IMR-90 (cell line): ENCODE data around the gene KLHL40. TPM values are rescaled to one million over a fixed set of nuclear protein-coding genes. Genes with fewer than 3 reads are reported as not detected.

Source experiments
- ATAC-seq: fragments of 200-7000 bp; cut with Tn5 transposase; 2 replicates; pipeline ENCODE4 v1.9.1; 2020; ENCODE audit warnings: low read depth, mild to moderate bottlenecking, moderate library complexity
- BruUV-seq: library from RNA; stranded (reverse); fragments of 400-500 nt; replicated peaks from 2 replicates; lab custom pipeline; 2021; lab: Mats Ljungman, UMichigan
- CTCF ChIA-PET: fragments of 300-600 bp; formaldehyde crosslinking; extraction: SDS; loops from one replicate; lab custom pipeline; 2021; ENCODE audit warnings: antibody characterized with exemption; lab: Yijun Ruan, JAX
- POLR2A ChIA-PET: fragments of 300-600 bp; sonication (Branson Sonifier 250); formaldehyde crosslinking; loops from one replicate; lab custom pipeline; 2022; ENCODE audit warnings: antibody characterized with exemption; ENCODE audit not compliant: unreplicated experiment; lab: Charles Lee
- DNase-seq: peaks from one replicate; pipeline ENCODE4 v3.0.0; 2013
- H2AFZ ChIP-seq: replicated peaks from 2 replicates; pipeline ENCODE3; 2013; ENCODE audit warnings: low read length, mild to moderate bottlenecking; ENCODE audit not compliant: poor library complexity
- H2AK5ac ChIP-seq: 2 replicates; pipeline ENCODE4 v1.6.1; 2013; ENCODE audit warnings: low read depth, low read length, inconsistent platforms
- H2AK9ac ChIP-seq: replicated peaks from 2 replicates; pipeline ENCODE3; 2013; ENCODE audit warnings: mild to moderate bottlenecking, low read depth, low read length, moderate library complexity; ENCODE audit not compliant: poor library complexity
- H2BK120ac ChIP-seq: 2 replicates; pipeline ENCODE4 v1.6.1; 2013; ENCODE audit warnings: low read depth, low read length, inconsistent platforms
- H2BK15ac ChIP-seq: 3 replicates; pipeline ENCODE4 v1.6.1; 2013; ENCODE audit warnings: low read depth, low read length, inconsistent platforms
- H2BK20ac ChIP-seq: 2 replicates; pipeline ENCODE4 v1.6.1; 2013; ENCODE audit warnings: low read depth, mild to moderate bottlenecking, inconsistent platforms, low read length, moderate library complexity
- H2BK5ac ChIP-seq: 2 replicates; pipeline ENCODE4 v1.6.1; 2013; ENCODE audit warnings: mild to moderate bottlenecking, low read depth, low read length, inconsistent platforms; ENCODE audit not compliant: poor library complexity, severe bottlenecking
- H3K14ac ChIP-seq: replicated peaks from 2 replicates; pipeline ENCODE4 v1.6.1; 2013; ENCODE audit warnings: low read depth, low read length, inconsistent platforms
- H3K18ac ChIP-seq: 2 replicates; pipeline ENCODE4 v1.6.1; 2013; ENCODE audit warnings: low read depth, low read length, control low read depth
- H3K23ac ChIP-seq: 2 replicates; pipeline ENCODE4 v1.6.1; 2013; ENCODE audit warnings: low read depth, low read length, inconsistent platforms
- H3K27ac ChIP-seq: 2 replicates; pipeline ENCODE4 v1.5.1; 2013; ENCODE audit warnings: mild to moderate bottlenecking, control low read depth, low read length; ENCODE audit not compliant: insufficient read depth
- H3K27me3 ChIP-seq: 2 replicates; pipeline ENCODE4 v1.6.1; 2013; ENCODE audit warnings: low read length; ENCODE audit not compliant: control insufficient read depth, insufficient read depth
- H3K36me3 ChIP-seq: 2 replicates; pipeline ENCODE4 v1.6.1; 2013; ENCODE audit warnings: low read length, mixed read lengths; ENCODE audit not compliant: control insufficient read depth, insufficient read depth
- H3K4ac ChIP-seq: 2 replicates; pipeline ENCODE4 v1.6.1; 2013; ENCODE audit warnings: low read depth, low read length, inconsistent platforms
- H3K4me1 ChIP-seq: 2 replicates; pipeline ENCODE4 v1.6.1; 2013; ENCODE audit warnings: low read length, mixed read lengths; ENCODE audit not compliant: control insufficient read depth, insufficient read depth
- H3K4me2 ChIP-seq: 2 replicates; pipeline ENCODE4 v1.6.1; 2013; ENCODE audit warnings: low read depth, mild to moderate bottlenecking, control low read depth, low read length, moderate library complexity
- H3K4me3 ChIP-seq: 2 replicates; pipeline ENCODE4 v1.5.1; 2013; ENCODE audit warnings: low read depth, mild to moderate bottlenecking, control low read depth, low read length, moderate library complexity; ENCODE audit not compliant: insufficient read depth
- H3K56ac ChIP-seq: 2 replicates; pipeline ENCODE4 v1.6.1; 2013; ENCODE audit warnings: low read length, inconsistent platforms; ENCODE audit not compliant: insufficient read depth; ENCODE audit errors: extremely low read depth
- H3K79me1 ChIP-seq, 2 experiments: 2 replicates each; pipeline ENCODE4 v1.6.1; 2013; ENCODE audit warnings: low read length in 2 of 2, inconsistent platforms in 1 of 2, low read depth in 1 of 2
- H3K9ac ChIP-seq: 2 replicates; pipeline ENCODE4 v1.6.1; 2013; ENCODE audit warnings: low read depth, low read length, control low read depth
- H3K9me1 ChIP-seq: 2 replicates; pipeline ENCODE4 v1.6.1; 2013; ENCODE audit warnings: low read length, inconsistent platforms; ENCODE audit not compliant: insufficient read depth
- H3K9me3 ChIP-seq: 2 replicates; pipeline ENCODE4 v1.6.1; 2013; ENCODE audit warnings: low read length; ENCODE audit not compliant: control insufficient read depth, insufficient read depth
- H4K20me1 ChIP-seq: 2 replicates; pipeline ENCODE4 v1.6.1; 2013; ENCODE audit warnings: low read length, inconsistent platforms; ENCODE audit not compliant: insufficient read depth
- H4K5ac ChIP-seq: 2 replicates; pipeline ENCODE4 v1.6.1; 2013; ENCODE audit warnings: mild to moderate bottlenecking, low read depth, low read length, control low read depth
- H4K8ac ChIP-seq, 2 experiments: 2 replicates each; pipeline ENCODE4 v1.6.1; 2013; ENCODE audit warnings: low read depth in 2 of 2, low read length in 2 of 2, control low read depth in 1 of 2, inconsistent platforms in 1 of 2
- H4K91ac ChIP-seq: 2 replicates; pipeline ENCODE4 v1.6.1; 2013; ENCODE audit warnings: low read depth, low read length, inconsistent platforms; ENCODE audit not compliant: insufficient read depth
- ELK1 ChIP-seq: fragments of 150-350 bp; IDR thresholded peaks from 2 replicates; pipeline ENCODE4 v1.6.1; 2016; ENCODE audit warnings: low read depth, mild to moderate bottlenecking, low read length, moderate library complexity, borderline replicate concordance
- POLR2A ChIP-seq: IDR thresholded peaks from 2 replicates; pipeline ENCODE4 v1.6.1; 2012; ENCODE audit warnings: mild to moderate bottlenecking, low read depth, low read length
- USF2 ChIP-seq: fragments of 150-350 bp; IDR thresholded peaks from 2 replicates; pipeline ENCODE4 v1.6.1; 2017; ENCODE audit warnings: mild to moderate bottlenecking, antibody characterized with exemption, low read length, low read depth
- WGBS, 2 experiments: methylation state at CpG; one replicate each; pipeline versions ENCODE4 v1.1.5 to v1.1.7; 2013; ENCODE audit warnings: missing lambda C conversion rate in 2 of 2; ENCODE audit not compliant: insufficient read length in 1 of 2; ENCODE audit errors: extremely low coverage in 2 of 2; 5-methylcytosine and 5-hydroxymethylcytosine counted together
- dilution Hi-C: fragments of 300-500 bp; cut with HindIII; formaldehyde crosslinking; loops from one replicate; pipeline ENCODE4 v1.14.3; 2018; ENCODE audit warnings: low sequenced_read_pairs; ENCODE audit not compliant: unreplicated experiment
- in situ Hi-C: fragments of 300-500 bp; cut with MboI; formaldehyde crosslinking; loops from 3 replicates; pipeline ENCODE4 v1.14.3; 2019; ENCODE audit warnings: low sequenced_read_pairs, inconsistent platforms, mixed read lengths
- intact Hi-C: fragments of 100-400 bp; cut with micrococcal nuclease; formaldehyde crosslinking; loops from 2 replicates; pipeline ENCODE4 v1.10.0; 2022
- polyA plus RNA-seq, 3 experiments: library from polyadenylated mRNA; depleted of rRNA; stranded (reverse); fragments of >200 nt; gene quantifications; 2 replicates each; pipeline ENCODE4 v1.2.3, GENCODE V29; 2012; ENCODE audit warnings: low replicate concordance in 1 of 3
- total RNA-seq: library from RNA; depleted of rRNA; stranded (reverse); fragments of >200 nt; gene quantifications from 2 replicates; pipeline ENCODE4 v1.2.3, GENCODE V29; 2012

The KLHL40 gene
- total and polyA plus RNA-seq, 2 of the 4 experiments (the other 2 are of a cell fraction) = not detected

GRCh38 chr3:42688016-42688415 is 2.7 kb downstream of the KLHL40 start:
- Histone ChIP-seq H2BK120ac (no peak overlapping the region), H2BK5ac (no peak overlapping the region), H2AK5ac (no peak overlapping the region), H3K4me2 (no peak overlapping the region), H4K8ac (no peak overlapping the region), H3K4ac (no peak overlapping the region), H3K27ac (no peak overlapping the region), H3K9ac (no peak overlapping the region), H3K18ac (no peak overlapping the region), H2BK20ac (no peak overlapping the region), H3K9me1 (peaks cover 6% of the 10 kb centered on the region), H3K79me1 (no peaks in the 10 kb centered on the region), H3K14ac (no peak overlapping the region), H4K20me1 (no peaks in the 10 kb centered on the region; the same call in 1 of the 2 replicates), H3K36me3 (no peaks in the 10 kb centered on the region), H2AFZ (no peak overlapping the region), H3K4me3 (no peak overlapping the region), H3K9me3 (peaks cover 7% of the 10 kb centered on the region), H3K56ac (no peak overlapping the region), H3K4me1 (peaks cover 5% of the 10 kb centered on the region), H4K5ac (no peak overlapping the region), H3K23ac (no peak overlapping the region), H2AK9ac (no peak overlapping the region), H3K27me3 (peaks cover 61% of the 10 kb centered on the region), H2BK15ac (no peak overlapping the region), H4K91ac (no peak overlapping the region)
- POLR2A ChIA-PET = no interaction called here
- CTCF ChIA-PET = interaction anchor here (1.3 kb wide), 1 partner anchor 57 kb away, joined by 4 read pairs; no protein-coding TSS in a partner anchor
- in situ Hi-C loops (no loop called here), intact Hi-C loops (no loop called here), dilution Hi-C loops (no loop called here)
- TF ChIP-seq USF2 (no peak), POLR2A (no peak), ELK1 (no peak)
- BruUV-seq = no TSS peak
- DNase-seq (no peak), ATAC-seq (no peak)
- WGBS, 2 experiments = no CpG with 5 or more reads among the region's 15 CpGs
